ENCODE measurements around the gene WNT6.

WNT6 gene

DNA sequence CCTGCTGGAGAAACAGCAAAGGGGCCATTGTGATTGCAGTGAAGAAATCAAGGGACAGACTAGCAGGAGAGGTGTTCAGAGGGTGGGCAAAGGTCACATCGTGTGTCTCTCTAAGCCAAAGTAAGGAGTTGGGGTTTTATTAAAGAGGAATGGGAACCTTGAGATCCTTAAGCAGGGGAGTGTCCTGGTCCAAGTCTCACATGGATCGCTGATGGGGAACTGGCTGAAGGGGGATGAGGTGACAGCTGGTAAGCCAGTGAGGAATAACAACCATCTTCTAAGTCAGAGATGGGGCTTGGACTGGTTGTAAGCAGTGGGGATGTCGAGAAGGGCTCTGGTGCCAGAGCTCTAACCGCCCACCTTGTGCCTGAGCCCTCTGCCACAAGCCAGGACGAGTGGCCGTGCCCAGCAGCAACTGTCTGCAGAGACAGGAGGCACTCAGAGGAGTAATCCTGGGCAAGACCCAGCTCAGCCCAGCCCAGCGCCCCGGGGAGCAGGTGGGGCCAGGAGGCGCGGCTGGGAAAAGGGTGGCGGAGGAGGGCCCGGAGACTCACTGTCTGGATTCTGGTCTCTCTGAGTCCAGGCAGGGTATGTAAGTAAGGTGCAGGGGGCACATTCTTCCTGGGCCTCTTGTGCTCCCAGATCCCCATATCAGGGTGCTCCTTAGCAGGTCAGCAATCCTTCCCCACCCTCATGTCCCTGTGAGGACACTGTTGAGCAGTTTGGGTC, 34.7 kb downstream of the WNT6 start:
- no peak for DNase-seq

DNA sequence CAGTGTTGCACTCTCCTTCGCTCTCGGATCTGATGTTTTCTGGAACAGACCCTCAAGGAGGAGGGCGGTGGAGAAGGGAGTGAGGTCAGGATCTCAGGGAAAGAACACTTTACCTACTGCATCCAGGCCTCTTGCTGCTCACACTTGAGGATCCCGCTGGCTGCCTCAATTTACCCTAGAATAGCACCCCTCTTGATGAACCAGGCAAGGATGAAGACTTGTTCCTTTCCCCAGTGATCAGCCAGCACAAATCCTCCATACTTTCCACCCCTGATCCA, 35.2 kb downstream of the WNT6 start:
- no peak for DNase-seq

DNA sequence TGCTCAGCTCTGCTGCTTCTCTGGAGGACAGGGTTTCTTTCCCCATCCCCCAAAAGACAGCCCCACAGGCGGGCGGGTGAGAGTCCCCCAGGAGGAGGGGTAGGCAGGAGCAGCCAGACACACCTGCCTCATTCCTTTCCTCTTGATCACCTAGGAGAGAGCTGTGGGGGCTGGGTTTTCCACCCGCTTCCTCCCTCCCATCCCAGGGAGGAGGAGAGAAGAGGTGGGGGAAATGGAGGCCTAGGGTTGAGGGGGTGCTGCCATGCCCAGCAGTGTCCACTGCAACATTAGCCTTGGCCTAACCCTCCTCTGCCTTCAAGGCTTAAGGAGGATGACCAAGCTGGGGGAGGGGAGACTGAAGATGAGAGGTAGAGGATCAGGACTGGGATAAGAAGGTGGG, 35.7 kb downstream of the WNT6 start:
- no peak for DNase-seq

DNA sequence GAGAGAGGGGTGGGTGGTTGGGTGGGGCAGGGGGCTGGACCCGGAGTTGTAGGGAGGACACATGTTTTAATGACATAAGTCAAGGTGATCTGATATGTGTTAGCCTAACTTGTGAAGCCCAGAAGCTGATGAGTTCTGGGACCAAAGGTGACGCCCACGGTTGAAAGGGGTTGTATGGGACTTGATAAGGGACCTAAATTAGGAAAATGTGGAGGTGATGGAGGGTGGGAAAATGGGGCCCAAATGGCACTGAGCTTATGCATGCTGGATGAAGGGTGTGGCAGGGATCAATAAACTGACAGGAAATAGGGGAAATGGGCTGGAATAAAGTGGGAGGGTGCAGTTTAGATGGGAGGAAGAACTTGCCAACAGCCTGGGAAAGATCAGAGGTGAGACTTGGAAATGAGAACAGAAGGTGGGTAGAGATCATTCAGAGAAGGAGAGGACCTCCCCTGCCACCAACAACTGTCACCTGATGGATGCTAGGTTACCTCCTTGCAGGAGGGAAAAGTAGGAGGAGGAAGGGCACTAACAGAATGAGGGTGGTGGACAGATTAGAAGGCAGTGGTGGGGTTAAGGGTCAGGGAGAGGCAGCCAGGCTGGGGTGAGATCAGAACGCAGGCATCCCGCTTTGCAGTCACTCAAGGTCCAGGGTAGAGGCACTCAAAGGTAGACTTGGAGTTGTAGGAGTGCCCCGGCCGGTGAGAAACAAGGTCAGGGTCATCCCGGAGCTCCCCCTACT, 36.3 kb downstream of the WNT6 start:
- DNase-seq = no peak

GRCh38 chr2:218896501-218897393, 37.1 kb downstream of the WNT6 start:
- DNase-seq = no peak

DNA sequence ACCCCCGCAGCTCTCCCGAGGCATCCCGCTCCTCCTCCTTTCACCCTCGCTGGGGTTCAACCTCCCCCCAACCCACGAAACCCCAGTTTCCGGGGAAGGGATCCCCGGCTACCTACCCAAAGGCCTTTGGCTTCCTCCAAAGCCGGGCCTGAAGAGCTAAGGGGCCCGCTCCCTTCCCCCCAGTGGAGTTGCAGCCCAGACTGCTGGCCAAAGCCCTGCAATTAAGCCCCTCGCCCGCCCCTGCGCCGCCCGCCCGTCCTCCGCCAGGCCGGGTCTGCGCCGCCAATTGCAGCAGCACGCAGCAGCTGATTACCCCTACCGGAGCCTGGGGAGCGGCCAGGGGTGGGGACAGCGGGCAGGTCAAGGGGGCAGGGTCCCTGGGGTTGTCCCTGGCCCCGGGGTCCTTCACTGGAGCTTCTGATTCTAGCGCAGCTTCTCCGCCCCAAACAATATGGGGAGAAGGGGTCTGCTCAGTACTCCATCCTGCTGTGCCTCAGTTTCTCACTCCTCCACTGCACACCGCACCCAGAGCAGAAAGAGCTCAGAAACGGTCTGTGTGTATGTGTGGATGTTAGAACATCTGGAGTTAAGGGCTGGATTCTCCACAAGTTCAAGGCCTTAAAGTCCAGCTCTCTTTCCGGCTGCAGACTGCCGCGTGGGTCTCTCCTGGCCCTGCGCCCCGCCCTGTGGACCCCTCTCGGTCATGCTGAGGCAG, 37.9 kb downstream of the WNT6 start:
- DNase-seq = no peak

- DNase-seq = peak; percentile 86
Observed at GRCh38 chr2:218898109-218898878, 38.7 kb downstream of the WNT6 start.

GRCh38 chr2:218899147-218899546, 39.5 kb downstream of the WNT6 start:
- no peak for DNase-seq

DNA sequence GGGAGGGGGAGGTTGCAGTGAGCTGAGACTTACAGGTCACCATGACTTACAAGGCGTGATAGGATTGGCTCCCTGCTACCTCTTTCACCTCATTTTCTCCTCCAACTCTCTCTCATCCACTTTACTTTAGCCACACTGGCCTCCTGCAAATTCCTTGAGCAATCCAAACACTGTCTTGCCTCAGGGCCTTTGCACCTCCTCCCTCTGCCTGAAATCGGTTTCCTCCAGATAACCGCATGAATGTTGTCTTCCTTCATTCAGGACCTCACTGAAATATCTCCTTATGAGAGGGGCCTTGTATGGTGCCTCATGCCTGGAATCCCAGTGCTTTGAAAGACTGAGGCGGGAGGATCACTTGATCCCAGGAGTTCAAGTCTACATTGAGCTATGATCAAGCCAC, 42.8 kb downstream of the WNT6 start:
- DNase-seq = no peak

DNA sequence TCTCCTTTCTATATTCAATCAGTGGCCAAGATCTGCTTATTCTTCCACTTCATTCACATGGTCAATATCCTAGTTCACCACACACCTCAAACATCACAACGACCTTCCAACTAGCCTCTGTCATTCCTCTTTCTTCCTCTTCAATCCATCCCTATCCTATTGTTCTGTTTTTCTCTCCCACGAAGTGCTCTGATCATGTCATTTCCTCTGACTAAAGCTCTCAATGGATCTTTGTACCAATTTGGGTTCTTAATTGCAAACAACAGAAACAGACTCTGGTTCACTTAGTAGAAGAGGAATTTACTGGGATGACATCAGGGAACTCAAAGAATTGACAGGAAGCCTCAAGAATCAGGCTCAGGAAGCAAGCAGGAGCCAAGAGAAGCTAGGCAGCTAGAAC, 44.6 kb downstream of the WNT6 start:
- DNase-seq = no peak

- DNase-seq = peak; percentile 93
Observed at GRCh38 chr2:218908721-218909619, 49.4 kb downstream of the WNT6 start.

DNA sequence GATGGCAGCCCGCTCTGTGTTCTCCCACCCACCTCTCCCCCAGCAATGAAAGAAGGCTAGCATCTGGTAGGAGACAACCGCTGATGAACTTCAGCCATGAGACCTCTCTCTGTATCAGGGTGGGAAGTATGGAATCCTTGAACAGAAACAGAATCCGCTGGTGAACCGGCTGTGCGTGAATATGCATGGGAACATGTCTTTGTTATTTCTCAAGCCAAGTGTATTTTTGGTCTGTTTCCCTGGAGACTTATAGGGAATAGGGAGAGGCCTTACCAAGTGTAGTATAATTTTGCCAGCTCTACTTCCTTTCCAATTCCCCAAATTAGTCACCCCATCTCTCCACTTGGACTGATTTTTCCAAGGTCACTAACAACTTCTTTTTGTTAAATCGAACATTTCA, 51.1 kb downstream of the WNT6 start:
- DNase-seq = no peak

GRCh38 chr2:218920504-218920903, 60.9 kb downstream of the WNT6 start:
- DNase-seq = no peak

All from right kidney (tissue), 1 donor.